ENCODE measurements around the gene TRPM2.
"Not testable (repeated sequence)": the region's sequence is repeated elsewhere in the genome, so short reads cannot be mapped to it uniquely, and the experiment has no call there.

- not testable (repeated sequence) for TF ChIP-seq NBN (IDR thresholded peaks at IDR 0.05); EZH2 (IDR thresholded peaks at IDR 0.05; ENCODE audit: borderline replicate concordance, control insufficient read depth, low read depth, low read length); CTCF (IDR thresholded peaks at IDR 0.05 in 2 of 3, conservative IDR thresholded peaks at IDR 0.05 in 1 of 3; ENCODE audit: control insufficient read depth in 2 of 3, extremely low read depth in 1 of 3, insufficient read depth in 1 of 3, low read depth in 3 of 3, low read length in 3 of 3); POLR2AphosphoS5 (IDR thresholded peaks at IDR 0.05; ENCODE audit: low read length); POLR2A (IDR thresholded peaks at IDR 0.05; ENCODE audit: low read depth, low read length); KDM1A (IDR thresholded peaks at IDR 0.05; ENCODE audit: borderline replicate concordance); RCOR1 (conservative IDR thresholded peaks at IDR 0.05; ENCODE audit: low read depth, low read length)
- TF ChIP-seq, protein P1, sequence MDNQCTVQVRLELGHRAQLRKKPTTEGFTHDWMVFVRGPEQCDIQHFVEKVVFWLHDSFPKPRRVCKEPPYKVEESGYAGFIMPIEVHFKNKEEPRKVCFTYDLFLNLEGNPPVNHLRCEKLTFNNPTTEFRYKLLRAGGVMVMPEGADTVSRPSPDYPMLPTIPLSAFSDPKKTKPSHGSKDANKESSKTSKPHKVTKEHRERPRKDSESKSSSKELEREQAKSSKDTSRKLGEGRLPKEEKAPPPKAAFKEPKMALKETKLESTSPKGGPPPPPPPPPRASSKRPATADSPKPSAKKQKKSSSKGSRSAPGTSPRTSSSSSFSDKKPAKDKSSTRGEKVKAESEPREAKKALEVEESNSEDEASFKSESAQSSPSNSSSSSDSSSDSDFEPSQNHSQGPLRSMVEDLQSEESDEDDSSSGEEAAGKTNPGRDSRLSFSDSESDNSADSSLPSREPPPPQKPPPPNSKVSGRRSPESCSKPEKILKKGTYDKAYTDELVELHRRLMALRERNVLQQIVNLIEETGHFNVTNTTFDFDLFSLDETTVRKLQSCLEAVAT (IDR thresholded peaks at IDR 0.05), result not testable (repeated sequence)
Observed at GRCh38 chr21:44361903-44362302, 8.5 kb downstream of the TRPM2 start.
